HG02588 (cell line): Measurements from ENCODE around the gene ACSF2.
"Not testable (repeated sequence)": the region's sequence is repeated elsewhere in the genome, so short reads cannot be mapped to it uniquely, and the experiment has no call there.

Experiments
- ATAC-seq: cut with Tn5 transposase; IDR thresholded peaks from one replicate; pipeline ENCODE4 v1.9.1; 2021; ENCODE audit warnings: mild to moderate bottlenecking, moderate library complexity; ENCODE audit not compliant: unreplicated experiment

The ACSF2 gene

GRCh38 chr17:50425682-50426471, at the start of gene ACSF2:
Gene ACSF2 (plus strand): TSS chr17:50426218. CDS start chr17:50426262, 44 bp downstream.
- ATAC-seq, result peak; percentile 51

- ATAC-seq, result no peak
Observed at GRCh38 chr17:50379351-50380132, 46.5 kb upstream of the ACSF2 start.

GRCh38 chr17:50380369-50381259, 45.4 kb upstream of the ACSF2 start:
- no peak for ATAC-seq

GRCh38 chr17:50381260-50381815, 44.7 kb upstream of the ACSF2 start:
- no peak for ATAC-seq

- no peak for ATAC-seq
Observed at GRCh38 chr17:50381920-50382319, 44.1 kb upstream of the ACSF2 start.

- ATAC-seq, result no peak
Observed at GRCh38 chr17:50382931-50383330, 43.1 kb upstream of the ACSF2 start.

GRCh38 chr17:50386510-50386909, 39.5 kb upstream of the ACSF2 start:
- ATAC-seq, result no peak

GRCh38 chr17:50388728-50389127, 37.3 kb upstream of the ACSF2 start:
- ATAC-seq, result no peak

GRCh38 chr17:50389534-50389933, 36.5 kb upstream of the ACSF2 start:
- ATAC-seq, result no peak

- no peak for ATAC-seq
Observed at GRCh38 chr17:50392621-50393020, 33.4 kb upstream of the ACSF2 start.

- ATAC-seq, result no peak
Observed at GRCh38 chr17:50393700-50394099, 32.3 kb upstream of the ACSF2 start.

- no peak for ATAC-seq
Observed at GRCh38 chr17:50394711-50395110, 31.3 kb upstream of the ACSF2 start.

- peak; percentile 6 for ATAC-seq
Observed at GRCh38 chr17:50396261-50397110, 29.5 kb upstream of the ACSF2 start.

GRCh38 chr17:50397111-50397918, 28.7 kb upstream of the ACSF2 start, which contains the start of gene LRRC59:
Gene LRRC59 (minus strand): TSS chr17:50397523. CDS start chr17:50397317, 206 bp downstream.
- ATAC-seq, result peak; percentile 92

GRCh38 chr17:50397919-50398285, 28.1 kb upstream of the ACSF2 start:
- no peak for ATAC-seq

- not testable (repeated sequence) for ATAC-seq
Observed at GRCh38 chr17:50398672-50399071, 27.3 kb upstream of the ACSF2 start.

- not testable (repeated sequence) for ATAC-seq
Observed at GRCh38 chr17:50399591-50399990, 26.4 kb upstream of the ACSF2 start.

GRCh38 chr17:50405351-50405750, 20.7 kb upstream of the ACSF2 start:
- not testable (repeated sequence) for ATAC-seq

GRCh38 chr17:50406578-50406977, 19.4 kb upstream of the ACSF2 start:
- no peak for ATAC-seq
